ENCODE results near the gene PACRG. TPM values are rescaled to one million over a fixed set of nuclear protein-coding genes. Genes with fewer than 3 reads are reported as not detected.

PACRG gene
- total RNA-seq, 4 donors from 2014 or later: 1.7 to 7.7 (median 3.7) TPM

DNA sequence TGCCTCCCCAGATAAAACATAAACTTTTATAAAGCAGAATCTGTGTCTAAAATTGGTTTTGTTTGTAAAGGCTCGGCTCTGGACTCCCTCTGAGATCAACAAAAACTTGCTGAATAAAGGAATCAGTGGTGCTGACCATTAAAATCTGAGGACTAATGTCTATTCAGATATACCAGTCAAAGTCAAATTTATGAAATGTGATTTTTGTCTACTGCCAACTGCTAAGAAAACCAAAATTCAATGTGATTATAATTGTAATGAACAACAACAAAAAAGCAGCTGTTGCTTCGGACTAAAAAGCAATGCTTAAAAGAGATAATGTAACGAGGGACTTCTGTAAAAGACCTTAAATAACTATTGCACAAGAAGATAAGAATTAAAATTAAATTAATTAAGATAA is 26.8 kb upstream of the PACRG start:
- WGBS, 2 donors: 92 to 95% methylated on average over 3 of the region's 3 CpGs
- Histone ChIP-seq H3K4me1 (peaks cover 0 to 7% of the 10 kb centered on the region in 2 donors), H3K4me3 (replicated peaks in 1 of 3) (no peak overlapping the region), H3K27ac (no peak overlapping the region), H3K27me3 (no peaks in the 10 kb centered on the region), H3K9me3 (no peaks in the 10 kb centered on the region), H3K36me3 (no peaks in the 10 kb centered on the region)
- TF ChIP-seq POLR2A (IDR thresholded peaks at IDR 0.05) (no peak), CTCF (IDR thresholded peaks at IDR 0.05) (no peak)
- intact Hi-C loops (cut with DNase I): no loop called here
- no peak for DNase-seq

- no peaks in the 10 kb centered on the region for H3K9me3 ChIP-seq
- H3K4me1 ChIP-seq: peaks cover 4 to 11% of the 10 kb centered on the region in 2 donors
- no peak for TF ChIP-seq CTCF (IDR thresholded peaks at IDR 0.05)
- no peak for TF ChIP-seq POLR2A (IDR thresholded peaks at IDR 0.05)
- H3K27me3 ChIP-seq: no peaks in the 10 kb centered on the region
- 91 to 93% methylated on average over 1 of the region's 1 CpG for WGBS, 2 donors
- no peaks in the 10 kb centered on the region for H3K36me3 ChIP-seq
- H3K4me3 ChIP-seq (replicated peaks in 1 of 3): no peak overlapping the region
- no peak for DNase-seq
- H3K27ac ChIP-seq: no peak overlapping the region
- intact Hi-C loops (cut with DNase I): no loop called here
Measured at GRCh38 chr6:162701551-162701950, 26.2 kb upstream of the PACRG start.

- no peak overlapping the region for H3K4me3 ChIP-seq (replicated peaks in 1 of 3)
- 87% methylated on average over 2 of the region's 2 CpGs for WGBS, 2 donors
Measured at GRCh38 chr6:162702446-162702845, 25.3 kb upstream of the PACRG start.

DNA sequence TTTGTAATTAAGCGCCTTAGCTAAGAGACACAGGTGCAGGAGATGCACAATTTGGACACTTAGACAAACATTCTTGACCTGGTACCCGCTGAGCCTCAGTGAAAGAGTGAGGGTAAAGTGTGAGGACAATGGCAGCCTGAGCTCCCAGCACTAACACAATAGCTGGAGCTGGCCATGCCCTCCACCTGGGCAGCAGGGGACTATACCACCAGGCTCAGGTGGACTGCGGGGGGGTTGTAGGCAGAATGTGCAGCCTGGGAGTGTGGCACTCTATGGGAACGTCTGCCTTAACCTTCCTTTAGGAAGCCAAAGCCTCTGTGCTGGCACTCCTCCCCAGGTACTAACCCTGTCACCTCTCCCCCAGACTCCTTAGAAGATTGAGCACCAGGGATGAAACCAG is 23.8 kb upstream of the PACRG start:
- DNase-seq: no peak
- Histone ChIP-seq H3K36me3 (no peaks in the 10 kb centered on the region), H3K27me3 (no peaks in the 10 kb centered on the region), H3K4me3 (replicated peaks in 1 of 3) (no peak overlapping the region), H3K4me1 (peaks cover 5 to 8% of the 10 kb centered on the region in 2 donors), H3K9me3 (no peaks in the 10 kb centered on the region), H3K27ac (no peak overlapping the region)
- intact Hi-C loops (cut with DNase I): no loop called here
- TF ChIP-seq CTCF (IDR thresholded peaks at IDR 0.05) (no peak), POLR2A (IDR thresholded peaks at IDR 0.05) (no peak)
- WGBS, 2 donors: 88 to 94% methylated on average over 3 to 4 of the region's 4 CpGs

More at GRCh38 chr6:162702446-162702845, 25.3 kb upstream of the PACRG start:
- Histone ChIP-seq H3K27me3 (no peaks in the 10 kb centered on the region), H3K4me1 (peaks cover 5 to 11% of the 10 kb centered on the region in 2 donors), H3K36me3 (no peaks in the 10 kb centered on the region), H3K27ac (no peak overlapping the region), H3K9me3 (no peaks in the 10 kb centered on the region)
- TF ChIP-seq CTCF (IDR thresholded peaks at IDR 0.05): no peak
- no peak for TF ChIP-seq POLR2A (IDR thresholded peaks at IDR 0.05)
- DNase-seq: no peak
- intact Hi-C loops (cut with DNase I): no loop called here

DNA sequence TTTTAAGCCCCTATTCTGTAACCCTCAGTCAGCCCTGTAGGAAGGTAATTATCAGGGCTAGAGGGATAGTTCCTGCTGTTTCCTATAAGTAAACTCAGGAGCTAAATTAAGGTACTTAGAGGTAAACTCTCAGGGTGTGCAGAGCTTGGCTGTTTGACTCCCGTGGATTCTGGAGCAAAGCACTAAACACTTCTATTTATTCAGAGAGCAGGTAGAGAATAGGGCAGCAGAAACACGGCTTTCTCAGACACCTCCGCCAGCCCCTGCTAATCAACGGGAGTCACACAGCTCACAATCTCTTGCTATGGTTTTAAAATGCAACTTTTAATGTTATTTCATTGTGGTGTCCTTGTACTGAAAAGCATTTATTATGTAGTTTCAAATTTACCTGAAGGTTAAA is 22.0 kb upstream of the PACRG start:
- no peaks in the 10 kb centered on the region for H3K9me3 ChIP-seq
- no peak overlapping the region for H3K4me3 ChIP-seq (replicated peaks in 1 of 3)
- H3K36me3 ChIP-seq: no peaks in the 10 kb centered on the region
- no peak for DNase-seq
- 61 to 70% methylated on average over 4 of the region's 4 CpGs for WGBS, 2 donors
- intact Hi-C loops (cut with DNase I): no loop called here
- H3K27ac ChIP-seq: no peak overlapping the region
- H3K27me3 ChIP-seq: no peaks in the 10 kb centered on the region
- peaks cover 5 to 8% of the 10 kb centered on the region in 2 donors for H3K4me1 ChIP-seq
- TF ChIP-seq POLR2A (IDR thresholded peaks at IDR 0.05) (no peak), CTCF (IDR thresholded peaks at IDR 0.05) (no peak)
